Dermis blood vessel endothelial cell (primary cell): Measurements from ENCODE around the gene OBI1. TPM values are rescaled to one million over a fixed set of nuclear protein-coding genes. Genes with fewer than 3 reads are reported as not detected.

ENCODE experiments used
- DNase-seq: peaks from one replicate; pipeline ENCODE4 v3.0.0; 2010
- total RNA-seq: library from RNA; depleted of rRNA; stranded (reverse); fragments of >200 nt; gene quantifications from 2 replicates; pipeline ENCODE4 v1.2.3, GENCODE V29; 2014

The OBI1 gene
- total RNA-seq, 1 donor from 2014 or later: 28.1 TPM

DNA sequence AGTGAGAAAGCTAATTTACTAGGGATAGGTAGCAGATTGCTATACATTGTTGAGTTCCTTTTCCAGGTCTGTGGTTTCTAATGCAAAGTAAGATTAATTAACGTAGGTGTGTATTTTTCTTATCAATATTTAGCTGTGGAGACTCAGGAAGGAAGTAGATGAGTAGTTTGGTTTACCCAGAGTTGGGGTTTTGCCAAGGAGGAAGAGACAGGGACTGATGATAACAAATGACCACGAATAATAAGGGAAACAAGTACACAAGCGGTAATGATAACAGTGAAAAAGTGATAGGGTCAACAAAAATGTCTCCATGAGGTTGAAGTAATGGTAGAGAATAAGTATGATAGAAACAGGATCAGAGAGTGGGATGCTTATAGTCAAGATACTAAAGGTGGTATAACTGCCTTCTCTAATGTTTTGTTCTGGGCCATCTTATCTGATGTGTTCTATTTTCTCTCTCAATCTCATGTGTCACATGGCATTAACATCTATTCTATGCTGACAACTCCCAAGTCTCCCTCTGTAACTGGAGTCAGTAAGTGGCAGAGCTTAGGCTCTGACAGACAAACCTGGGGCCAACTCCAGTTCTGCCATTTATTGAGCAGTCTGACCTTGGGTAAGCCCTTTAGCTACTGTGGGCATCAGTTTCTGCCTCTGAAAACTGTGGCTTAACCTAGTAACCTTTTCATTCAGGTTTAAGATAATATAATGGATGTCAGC is 8.8 kb downstream of the OBI1 start:
- DNase-seq: peak; percentile 56

- DNase-seq: peak; percentile 21
These were observed 11.8 kb downstream of the OBI1 start for GRCh38 chr13:78647109-78647678.

DNA sequence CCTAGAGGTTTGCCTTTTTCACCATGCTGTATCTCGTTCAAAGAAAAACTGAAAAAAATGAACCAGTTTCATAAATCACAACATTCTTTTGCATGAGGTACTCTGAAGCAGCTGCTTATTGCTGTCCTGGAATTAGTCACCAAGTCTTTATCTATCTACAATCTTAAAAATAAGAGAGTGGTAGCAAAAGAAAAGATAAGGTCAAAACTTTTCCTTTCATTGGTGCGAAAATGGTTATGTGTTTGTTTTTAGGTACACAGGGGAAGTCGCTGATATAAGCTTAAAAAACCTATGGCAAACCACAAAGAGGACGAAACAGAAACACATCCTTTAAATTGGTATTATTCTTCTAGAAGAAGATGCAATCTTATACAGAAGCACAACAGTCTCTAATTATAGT is 20.7 kb downstream of the OBI1 start:
- DNase-seq: no peak

GRCh38 chr13:78636495-78636894 is 22.5 kb downstream of the OBI1 start:
- DNase-seq: no peak

DNA sequence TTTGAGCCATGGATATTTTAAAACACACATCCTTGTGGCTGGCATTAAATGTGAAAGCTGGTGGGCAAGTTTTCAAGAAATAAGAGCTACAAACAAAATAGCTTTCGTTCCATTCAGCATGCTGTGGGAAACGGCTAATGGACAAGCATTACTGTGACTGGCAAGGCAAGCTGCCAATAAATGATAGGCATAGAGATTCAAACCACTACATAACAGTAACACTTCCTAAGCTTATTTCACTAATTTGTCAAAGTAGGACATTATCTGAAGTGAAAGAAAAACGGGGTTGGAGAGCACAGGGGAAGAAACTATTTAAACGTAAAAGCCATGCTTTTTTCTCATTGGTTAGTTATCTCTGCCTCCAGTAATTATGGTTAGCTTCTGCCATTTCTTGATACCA is 26.0 kb downstream of the OBI1 start:
- no peak for DNase-seq

DNA sequence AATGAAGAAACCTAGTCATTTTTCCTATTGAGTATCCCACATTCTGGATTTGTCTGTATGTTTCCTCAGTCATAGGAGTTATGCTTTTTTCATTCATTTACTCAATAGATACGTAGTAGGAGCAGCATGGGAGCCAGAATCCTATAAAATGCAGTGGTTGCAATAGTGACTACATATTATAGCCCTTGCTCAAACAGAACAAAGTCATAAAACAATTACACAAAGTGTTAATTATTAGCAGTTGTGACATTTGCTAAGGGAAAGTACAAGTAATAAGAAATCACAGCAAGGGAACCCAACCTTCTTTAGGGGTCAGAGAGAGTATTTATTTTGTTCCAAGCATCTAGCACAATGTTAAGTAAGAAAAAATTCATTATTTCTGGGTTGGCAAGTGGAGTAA is 27.9 kb downstream of the OBI1 start:
- no peak for DNase-seq

- DNase-seq: no peak
These were observed 28.4 kb downstream of the OBI1 start for GRCh38 chr13:78630511-78630910.

DNA sequence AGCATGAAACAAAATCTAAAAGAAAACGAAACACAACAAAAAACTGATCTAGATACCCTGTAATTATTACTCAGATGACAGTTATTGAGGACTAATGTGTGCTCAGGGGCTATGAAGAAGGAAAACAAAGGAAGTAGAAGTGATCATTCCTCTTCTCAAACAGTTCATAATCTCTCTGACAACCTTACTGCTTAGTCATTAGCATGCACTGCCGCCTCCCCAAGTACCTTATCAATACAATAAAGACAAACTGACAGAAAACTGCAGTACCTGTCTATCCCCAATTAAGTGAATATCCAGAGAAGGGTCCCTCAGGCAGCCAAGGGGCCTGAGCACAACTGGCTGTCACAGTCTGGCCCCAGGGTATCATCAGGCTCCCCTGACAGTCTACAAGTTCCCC is 33.6 kb downstream of the OBI1 start:
- DNase-seq: no peak

DNA sequence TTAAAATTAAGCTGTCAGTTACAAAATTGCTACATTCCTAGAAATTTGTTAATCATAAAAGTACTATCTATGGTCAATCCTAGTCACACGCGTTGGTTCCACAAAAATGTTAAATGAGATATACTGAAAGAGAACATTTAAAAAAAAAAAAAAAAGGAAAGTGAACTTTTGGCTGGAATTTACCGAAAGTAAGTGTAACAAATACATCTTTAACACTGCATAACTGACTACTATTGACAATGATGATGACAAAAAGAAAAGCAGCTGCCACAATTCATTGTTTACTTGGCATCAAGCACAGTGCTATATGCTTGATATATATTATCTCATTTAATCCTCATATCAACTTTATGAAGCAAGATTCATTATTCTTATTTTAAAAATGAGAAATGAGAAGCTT is 35.8 kb downstream of the OBI1 start:
- no peak for DNase-seq

GRCh38 chr13:78620936-78621470 is 38.0 kb downstream of the OBI1 start:
- no peak for DNase-seq

- no peak for DNase-seq
These were observed 40.5 kb downstream of the OBI1 start for GRCh38 chr13:78618411-78618810.

DNA sequence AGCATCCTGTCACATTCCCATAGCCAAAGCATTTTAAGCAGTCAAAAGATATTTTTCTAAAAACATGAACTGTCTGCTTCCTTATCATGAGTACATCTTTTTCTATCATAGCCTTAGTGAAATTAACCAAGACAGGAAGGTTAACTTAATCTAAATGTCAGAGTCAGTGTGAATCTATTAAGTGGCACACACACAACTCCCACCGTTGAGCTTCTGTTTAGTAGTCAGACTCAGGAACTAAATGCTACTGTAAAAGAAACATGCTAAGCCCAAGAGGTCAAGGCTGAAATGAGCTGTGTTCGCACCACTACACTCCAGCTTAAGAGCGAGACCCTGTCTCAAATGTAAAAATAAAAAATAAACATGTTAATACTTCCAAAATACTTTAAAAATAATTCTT is 47.9 kb downstream of the OBI1 start:
- no peak for DNase-seq

GRCh38 chr13:78610381-78610883 is 48.5 kb downstream of the OBI1 start:
- DNase-seq: no peak

GRCh38 chr13:78609464-78610205 is 49.3 kb downstream of the OBI1 start:
- no peak for DNase-seq

DNA sequence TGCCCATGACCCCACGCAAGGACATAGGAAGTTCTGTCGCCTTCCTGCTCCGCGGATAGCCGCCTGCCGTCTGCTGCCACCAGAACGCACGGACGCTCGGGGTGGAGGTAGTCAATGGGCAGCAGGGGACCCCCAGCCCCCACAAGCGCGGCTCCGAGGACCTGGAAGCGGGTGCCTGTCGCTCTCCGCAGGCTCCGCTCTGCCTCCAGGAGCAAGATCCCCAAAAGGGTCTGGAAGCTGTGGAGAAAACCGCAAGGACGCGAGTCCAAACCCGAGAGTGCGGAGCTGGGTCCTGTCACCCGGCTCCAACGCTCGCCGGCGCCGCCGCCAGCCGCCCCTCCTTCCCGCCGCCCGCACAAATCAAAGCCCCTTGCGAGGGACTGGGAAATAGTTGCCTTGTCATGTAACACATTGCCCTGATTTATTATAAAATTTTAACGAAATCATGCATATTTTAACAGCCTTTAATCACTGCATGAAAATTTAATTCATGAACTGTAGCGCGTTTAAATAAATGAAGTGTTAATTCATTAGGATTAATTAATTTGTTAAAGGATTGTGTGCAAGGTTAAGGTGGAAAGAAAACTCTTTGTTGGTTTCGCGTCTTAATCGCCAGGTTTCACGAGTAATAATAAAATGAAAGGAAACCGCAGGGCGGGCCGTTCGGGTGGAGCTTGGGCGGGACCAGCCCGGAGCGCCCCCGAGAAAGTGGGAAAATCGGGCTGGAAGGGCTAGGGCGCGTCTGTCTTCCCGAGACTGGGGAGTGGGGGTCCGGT is 50.1 kb downstream of the OBI1 start:
- no peak for DNase-seq

DNA sequence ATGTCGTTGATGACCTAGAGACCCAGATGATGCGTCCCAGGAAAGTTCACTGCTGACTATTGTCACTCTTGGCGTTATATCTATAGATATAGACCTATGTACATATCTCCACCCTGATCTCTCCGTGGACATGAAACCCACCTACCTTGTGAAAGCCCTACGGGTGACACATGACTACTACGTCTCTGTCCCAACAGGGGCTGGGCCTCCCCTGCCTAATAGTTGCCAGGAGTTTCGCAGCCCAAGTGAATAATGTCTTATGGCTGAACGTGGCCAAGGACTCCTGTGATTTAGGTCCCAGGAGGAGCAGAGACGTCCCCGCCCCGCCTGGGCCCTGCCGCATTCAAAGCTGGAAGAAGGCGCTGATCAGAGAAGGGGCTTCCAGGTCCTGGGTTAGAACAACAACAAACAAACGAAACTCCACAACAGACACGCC is 50.7 kb downstream of the OBI1 start:
- no peak for DNase-seq

- no peak for DNase-seq
These were observed 51.3 kb downstream of the OBI1 start for GRCh38 chr13:78607409-78608251.

DNA sequence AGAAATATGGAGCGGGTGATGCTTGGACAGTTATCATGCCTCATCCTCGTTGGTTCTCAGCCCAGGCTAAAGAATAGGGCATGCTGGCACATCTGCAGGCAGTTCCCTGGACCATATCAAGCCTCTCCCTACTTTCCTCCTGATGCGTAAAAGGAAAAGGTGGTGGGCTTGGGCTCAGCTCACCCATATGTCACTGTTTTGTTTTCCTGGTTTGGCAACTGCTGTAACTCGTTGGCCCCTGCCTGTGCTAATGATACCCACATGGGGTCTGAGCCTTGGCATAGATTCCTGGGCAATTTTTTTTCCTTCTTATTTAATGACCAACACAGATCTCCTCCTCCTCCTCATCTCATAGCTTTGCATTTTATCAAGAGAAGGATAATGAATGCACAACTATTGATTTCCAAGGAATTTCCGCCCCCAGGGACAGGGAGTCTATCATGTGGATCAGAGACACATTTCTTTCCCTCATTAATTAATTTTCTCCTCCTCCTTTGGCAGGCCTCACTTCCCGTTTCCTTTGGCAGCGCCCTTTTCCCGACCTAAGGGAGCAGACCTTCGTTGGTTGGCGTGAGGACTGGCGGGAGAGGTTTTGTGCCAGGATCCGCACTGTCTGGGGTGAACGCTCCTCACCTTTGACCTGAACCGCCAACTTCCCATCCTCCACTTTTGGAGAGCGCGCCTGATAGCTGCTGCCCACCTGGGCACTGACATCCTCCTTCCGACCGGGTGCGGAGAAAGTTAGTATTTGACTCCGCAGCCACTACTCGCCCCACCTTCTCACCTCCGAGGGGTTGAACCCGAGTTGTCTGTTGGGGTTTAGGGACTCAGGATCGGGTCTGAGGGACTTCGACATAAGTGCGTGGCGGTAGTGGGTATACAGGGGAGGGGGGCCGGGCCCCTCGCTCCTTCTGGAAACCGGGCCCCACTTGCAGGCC is 52.2 kb downstream of the OBI1 start:
- DNase-seq: no peak

GRCh38 chr13:78604782-78605611 is 54.0 kb downstream of the OBI1 start:
- no peak for DNase-seq
